Measurements from ENCODE around the gene SLMAP. TPM values are rescaled to one million over a fixed set of nuclear protein-coding genes. Genes with fewer than 3 reads are reported as not detected.

The SLMAP gene
- polyA plus RNA-seq, 3 donors, result 43.9 to 51.8 (median 44.2) TPM

- no peak for DNase-seq
Measured at GRCh38 chr3:57746156-57747010, 9.7 kb upstream of the SLMAP start.

- DNase-seq, result no peak
Measured at GRCh38 chr3:57749542-57749941, 6.6 kb upstream of the SLMAP start.

- no peak for DNase-seq
Measured at GRCh38 chr3:57752307-57752706, 3.8 kb upstream of the SLMAP start.

GRCh38 chr3:57753016-57753415 lies 3.1 kb upstream of the SLMAP start:
- DNase-seq, result no peak

GRCh38 chr3:57755368-57755675 lies 787 bp upstream of the SLMAP start:
- no peak for DNase-seq

- no peak for DNase-seq
Measured at GRCh38 chr3:57756528-57757401, 656 bp downstream of the SLMAP start.

- DNase-seq, result no peak
Measured at GRCh38 chr3:57757642-57758297, 1.7 kb downstream of the SLMAP start.

- no peak for DNase-seq
Measured at GRCh38 chr3:57758686-57759085, 2.6 kb downstream of the SLMAP start.

GRCh38 chr3:57764794-57765193 lies 8.7 kb downstream of the SLMAP start:
- no peak for DNase-seq

- no peak for DNase-seq
Measured at GRCh38 chr3:57768595-57768994, 12.5 kb downstream of the SLMAP start.

GRCh38 chr3:57770009-57770827 lies 14.1 kb downstream of the SLMAP start:
- DNase-seq, result no peak

- no peak for DNase-seq
Measured at GRCh38 chr3:57772251-57772650, 16.1 kb downstream of the SLMAP start.

GRCh38 chr3:57777774-57778173 lies 21.7 kb downstream of the SLMAP start:
- DNase-seq, result no peak

GRCh38 chr3:57778494-57778893 lies 22.4 kb downstream of the SLMAP start:
- DNase-seq, result no peak

- no peak for DNase-seq
Measured at GRCh38 chr3:57779666-57780065, 23.6 kb downstream of the SLMAP start.

- no peak for DNase-seq
Measured at GRCh38 chr3:57783186-57784088, 27.3 kb downstream of the SLMAP start.

- no peak for DNase-seq
Measured at GRCh38 chr3:57784089-57784735, 28.1 kb downstream of the SLMAP start.

GRCh38 chr3:57785446-57785845 lies 29.3 kb downstream of the SLMAP start:
- no peak for DNase-seq

- DNase-seq, result no peak
Measured at GRCh38 chr3:57787867-57788623, 31.9 kb downstream of the SLMAP start.

Measured in renal pelvis (tissue), 4 donors.